Ovary (tissue), 9 donors: ENCODE data around the gene GRIA2. TPM values are rescaled to one million over a fixed set of nuclear protein-coding genes. Genes with fewer than 3 reads are reported as not detected.

Source experiments
- DNase-seq, 5 donors: peaks; one replicate each; pipeline ENCODE4 v3.0.0-alpha.2; 2019 to 2020
- H3K27ac ChIP-seq, 2 donors: fragments of 200-600 bp; one replicate each; pipeline versions ENCODE4 v1.5.1 to v1.8.0; 2019 to 2022
- H3K27me3 ChIP-seq: fragments of 200-600 bp; one replicate; pipeline ENCODE4 v1.8.0; 2022
- H3K36me3 ChIP-seq: fragments of 200-600 bp; sonication (generic); one replicate; pipeline ENCODE4 v1.5.1; 2019
- H3K4me1 ChIP-seq: one replicate; pipeline ENCODE4 v1.8.1; 2013; ENCODE audit warnings: mild to moderate bottlenecking, moderate library complexity; ENCODE audit not compliant: insufficient read depth
- H3K4me3 ChIP-seq: fragments of 200-600 bp; sonication (generic); one replicate; pipeline ENCODE4 v1.5.1; 2017
- H3K9me3 ChIP-seq, 2 donors: fragments of 200-600 bp in 1 of 2; sonication (generic) in 1 of 2; one replicate each; pipeline versions ENCODE4 v1.5.1 to v1.8.1; 2013 to 2019; ENCODE audit warnings: mild to moderate bottlenecking in 1 of 2, moderate library complexity in 1 of 2
- EP300 ChIP-seq: sonication (generic); formaldehyde crosslinking; IDR thresholded peaks from one replicate; pipeline ENCODE4 v1.6.1; 2017; ENCODE audit warnings: antibody characterized with exemption
- POLR2A ChIP-seq: fragments of 450-650 bp; IDR thresholded peaks from one replicate; pipeline ENCODE4 v1.6.1; 2017; ENCODE audit warnings: antibody characterized with exemption, mild to moderate bottlenecking, moderate library complexity
- WGBS, 3 donors: extraction: QIAGEN DNeasy Blood & Tissue Kit in 1 of 3; methylation state at CpG; one replicate each; pipeline versions ENCODE4 v1.1.5 to v1.1.7; 2013 to 2017; 5-methylcytosine and 5-hydroxymethylcytosine counted together
- intact Hi-C, 4 donors: fragments of 100-400 bp; cut with DNase I; formaldehyde crosslinking; loops; one replicate each; pipeline versions ENCODE4 v1.11.0 to v1.15.1; 2022 to 2023
- polyA plus RNA-seq, 2 donors: library from polyadenylated mRNA; stranded (reverse); fragments of 200-250 nt in 1 of 2; fragments of 350-450 nt in 1 of 2; fragmentation: Illumina TruSeq in 1 of 2; extraction: RNeasy Lipid Tissue Mini Kit (QIAGEN cat#74804) in 1 of 2; gene quantifications; one replicate each; pipeline ENCODE4 v1.2.3, GENCODE V29; 2013 to 2014
- total RNA-seq, 7 donors: library from RNA; depleted of rRNA in 2 of 7; stranded (reverse); fragments of >200 nt in 2 of 7; fragmentation: NEBNext Ultra II Directional in 3 of 7; extraction: Animal tissue kit (Norgen Biotek cat#: 25700) in 3 of 7; gene quantifications; one replicate each; pipeline versions ENCODE4 v1.1.0 to v1.2.4, GENCODE V29; 2016 to 2023
- TF ChIP-seq, protein P1 (sequence below), 3 donors: fragments of 450-650 bp in 2 of 3; fragments of 200-600 bp in 1 of 3; IDR thresholded peaks; one replicate each; pipeline versions ENCODE4 v1.5.1 to v1.8.0; 2016 to 2022; ENCODE audit warnings: antibody characterized with exemption in 3 of 3, mild to moderate bottlenecking in 1 of 3
- donor health status: DM: no; HTN: no; CAD: no; lungs with moderate emphysema.
- donor health status: DM: no; HTN: no; CAD: no.
- donor health status: Bipolar disorder and iron deficiency.
- donor health status: DM: yes; HTN: yes; CAD: no.
- donor health status: DM: no; HTN: no; CAD: no.
- donor health status: DM: yes; HTN: yes; CAD: no.

The GRIA2 gene
- total and polyA plus RNA-seq, 9 donors, result 0.04 to 4.8 (median 1.00) TPM; not detected in 2

DNA sequence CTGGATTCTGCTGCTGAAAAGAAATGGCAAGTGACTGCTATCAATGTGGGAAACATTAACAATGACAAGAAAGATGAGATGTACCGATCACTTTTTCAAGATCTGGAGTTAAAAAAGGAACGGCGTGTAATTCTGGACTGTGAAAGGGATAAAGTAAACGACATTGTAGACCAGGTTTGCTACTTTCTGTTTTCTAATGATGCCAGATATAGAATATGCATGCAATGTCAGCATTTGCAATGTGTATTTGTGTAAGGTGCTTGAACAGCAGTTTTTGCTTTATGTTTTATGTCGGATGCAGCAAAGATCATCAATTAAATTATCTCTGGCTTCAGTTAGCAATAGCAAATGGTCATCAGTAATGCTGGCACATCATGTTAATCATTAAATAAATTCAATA is 92.2 kb downstream of the GRIA2 start:
- no peak overlapping the region for H3K4me3 ChIP-seq
- H3K27ac ChIP-seq, result no peak overlapping the region
- TF ChIP-seq POLR2A (no peak), EP300 (no peak)
- TF ChIP-seq, protein P1, sequence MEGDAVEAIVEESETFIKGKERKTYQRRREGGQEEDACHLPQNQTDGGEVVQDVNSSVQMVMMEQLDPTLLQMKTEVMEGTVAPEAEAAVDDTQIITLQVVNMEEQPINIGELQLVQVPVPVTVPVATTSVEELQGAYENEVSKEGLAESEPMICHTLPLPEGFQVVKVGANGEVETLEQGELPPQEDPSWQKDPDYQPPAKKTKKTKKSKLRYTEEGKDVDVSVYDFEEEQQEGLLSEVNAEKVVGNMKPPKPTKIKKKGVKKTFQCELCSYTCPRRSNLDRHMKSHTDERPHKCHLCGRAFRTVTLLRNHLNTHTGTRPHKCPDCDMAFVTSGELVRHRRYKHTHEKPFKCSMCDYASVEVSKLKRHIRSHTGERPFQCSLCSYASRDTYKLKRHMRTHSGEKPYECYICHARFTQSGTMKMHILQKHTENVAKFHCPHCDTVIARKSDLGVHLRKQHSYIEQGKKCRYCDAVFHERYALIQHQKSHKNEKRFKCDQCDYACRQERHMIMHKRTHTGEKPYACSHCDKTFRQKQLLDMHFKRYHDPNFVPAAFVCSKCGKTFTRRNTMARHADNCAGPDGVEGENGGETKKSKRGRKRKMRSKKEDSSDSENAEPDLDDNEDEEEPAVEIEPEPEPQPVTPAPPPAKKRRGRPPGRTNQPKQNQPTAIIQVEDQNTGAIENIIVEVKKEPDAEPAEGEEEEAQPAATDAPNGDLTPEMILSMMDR (IDR thresholded peaks at IDR 0.05), result no peak
- no peaks in the 10 kb centered on the region for H3K27me3 ChIP-seq
- WGBS, 3 donors, result 79 to 80% (median 80%) methylated on average over 5 of the region's 5 CpGs
- H3K4me1 ChIP-seq, result no peaks in the 10 kb centered on the region
- intact Hi-C loops, result no loop called here
- H3K36me3 ChIP-seq, result no peaks in the 10 kb centered on the region
- H3K9me3 ChIP-seq, result no peaks in the 10 kb centered on the region
- DNase-seq, result no peak

DNA sequence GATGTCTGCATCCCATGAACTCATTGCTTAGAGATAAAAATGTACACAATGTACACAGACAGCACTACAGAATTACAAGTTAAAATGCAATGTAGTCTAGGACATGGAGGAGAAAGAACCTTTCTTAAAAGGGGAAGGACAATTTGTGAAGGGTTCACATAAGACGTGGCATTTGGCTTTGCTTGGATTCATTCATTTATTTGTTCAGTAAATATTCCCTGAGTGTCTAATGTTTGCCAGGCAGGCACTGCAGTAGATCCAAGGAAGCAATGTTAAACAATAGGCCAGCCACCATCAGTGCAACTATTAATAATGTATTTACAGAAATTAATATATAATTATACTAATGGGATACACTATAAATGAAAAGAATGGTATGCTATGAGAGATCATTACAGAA is 94.4 kb downstream of the GRIA2 start:
- no peaks in the 10 kb centered on the region for H3K4me1 ChIP-seq
- TF ChIP-seq, protein P1 (IDR thresholded peaks at IDR 0.05), result no peak
- TF ChIP-seq POLR2A, result no peak
- TF ChIP-seq EP300, result no peak
- no peak overlapping the region for H3K27ac ChIP-seq
- H3K9me3 ChIP-seq, result no peaks in the 10 kb centered on the region
- no peak for DNase-seq
- no peaks in the 10 kb centered on the region for H3K27me3 ChIP-seq
- H3K4me3 ChIP-seq, result no peak overlapping the region
- intact Hi-C loops, result no loop called here
- WGBS, 3 donors, result 82 to 88% (median 88%) methylated on average over 1 of the region's 1 CpG
- H3K36me3 ChIP-seq, result no peaks in the 10 kb centered on the region

- Histone ChIP-seq H3K9me3 (no peaks in the 10 kb centered on the region), H3K27ac (no peak overlapping the region), H3K36me3 (no peaks in the 10 kb centered on the region), H3K4me3 (no peak overlapping the region), H3K27me3 (no peaks in the 10 kb centered on the region), H3K4me1 (no peaks in the 10 kb centered on the region)
- no peak for DNase-seq
- WGBS, 3 donors, result 24 to 44% (median 26%) methylated on average over 1 of the region's 1 CpG
- TF ChIP-seq EP300 (no peak), POLR2A (no peak)
- TF ChIP-seq, protein P1 (IDR thresholded peaks at IDR 0.05), result no peak
- intact Hi-C loops, result no loop called here
Measured at GRCh38 chr4:157315968-157316367, 95.4 kb downstream of the GRIA2 start.

DNA sequence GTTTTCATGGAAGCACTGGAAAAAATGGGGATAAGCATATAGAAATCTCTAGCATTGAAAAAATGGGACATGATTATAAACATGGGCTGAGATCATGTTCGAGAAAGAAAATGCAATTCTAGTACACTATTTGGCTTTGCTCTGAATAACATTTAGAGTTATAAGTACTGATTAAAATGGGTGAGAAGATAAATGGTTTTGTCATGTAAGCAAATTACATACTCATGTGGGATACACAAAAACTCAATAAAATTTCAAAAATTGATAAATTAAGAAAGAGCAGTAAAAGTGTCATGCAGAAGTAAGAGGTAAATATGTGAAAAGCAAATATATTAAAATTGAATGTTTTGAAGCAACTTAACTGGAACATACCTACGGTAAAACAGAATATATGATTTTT is 99.6 kb downstream of the GRIA2 start:
- H3K9me3 ChIP-seq, result no peaks in the 10 kb centered on the region
- intact Hi-C loops, result no loop called here
- H3K4me1 ChIP-seq, result no peaks in the 10 kb centered on the region
- no peak for DNase-seq
- 88 to 89% (median 89%) methylated on average over 2 of the region's 2 CpGs for WGBS, 3 donors
- no peaks in the 10 kb centered on the region for H3K27me3 ChIP-seq
- no peak for TF ChIP-seq EP300
- no peak for TF ChIP-seq POLR2A
- TF ChIP-seq, protein P1 (IDR thresholded peaks at IDR 0.05), result no peak
- H3K4me3 ChIP-seq, result no peak overlapping the region
- no peak overlapping the region for H3K27ac ChIP-seq
- no peaks in the 10 kb centered on the region for H3K36me3 ChIP-seq

- WGBS, 3 donors, result 73 to 84% (median 79%) methylated on average over 2 of the region's 2 CpGs
- Histone ChIP-seq H3K4me1 (no peaks in the 10 kb centered on the region), H3K27ac (no peak overlapping the region), H3K9me3 (no peaks in the 10 kb centered on the region), H3K27me3 (no peaks in the 10 kb centered on the region), H3K36me3 (no peaks in the 10 kb centered on the region), H3K4me3 (no peak overlapping the region)
- intact Hi-C loops, result no loop called here
- DNase-seq, result no peak
- TF ChIP-seq, protein P1 (IDR thresholded peaks at IDR 0.05), result no peak
- TF ChIP-seq EP300 (no peak), POLR2A (no peak)
Measured at GRCh38 chr4:157327666-157328065, 107.1 kb downstream of the GRIA2 start.
